ENCODE results near the gene KIF18B.

Gene KIF18B

GRCh38 chr17:44919411-44919810, 28.2 kb downstream of the KIF18B start:
- DNase-seq (ENCODE audit: low read depth in 2 of 2) = no peak

- DNase-seq (ENCODE audit: low read depth in 2 of 2) = no peak
Measured at GRCh38 chr17:44918006-44918405, 29.6 kb downstream of the KIF18B start.

- DNase-seq (ENCODE audit: low read depth in 2 of 2) = no peak
Measured at GRCh38 chr17:44917456-44917855, 30.1 kb downstream of the KIF18B start.

- no peak for DNase-seq (ENCODE audit: low read depth in 2 of 2)
Measured at GRCh38 chr17:44916781-44917241, 30.8 kb downstream of the KIF18B start.

- no peak for DNase-seq (ENCODE audit: low read depth in 2 of 2)
Measured at GRCh38 chr17:44915862-44916780, 31.5 kb downstream of the KIF18B start.

- no peak for DNase-seq (ENCODE audit: low read depth in 2 of 2)
Measured at GRCh38 chr17:44915321-44915726, 32.2 kb downstream of the KIF18B start, which contains the start of gene GFAP. GFAP (minus strand) TSS chr17:44915500; CDS start chr17:44915486, 14 bp downstream.

- DNase-seq (ENCODE audit: low read depth in 2 of 2) = no peak
Measured at GRCh38 chr17:44914698-44915271, 32.8 kb downstream of the KIF18B start.

GRCh38 chr17:44914148-44914547, 33.4 kb downstream of the KIF18B start:
- DNase-seq (ENCODE audit: low read depth in 2 of 2) = no peak

- no peak for DNase-seq (ENCODE audit: low read depth in 2 of 2)
Measured at GRCh38 chr17:44913676-44914075, 33.9 kb downstream of the KIF18B start.

- DNase-seq (ENCODE audit: low read depth in 2 of 2) = no peak
Measured at GRCh38 chr17:44912763-44913544, 34.6 kb downstream of the KIF18B start.

- peak; percentile 10 to 40 for DNase-seq (ENCODE audit: low read depth in 2 of 2)
Measured at GRCh38 chr17:44911133-44912001, 36.2 kb downstream of the KIF18B start.

GRCh38 chr17:44910231-44911106, 37.1 kb downstream of the KIF18B start:
- DNase-seq (ENCODE audit: low read depth in 2 of 2) = no peak

GRCh38 chr17:44909681-44910144, 37.9 kb downstream of the KIF18B start:
- no peak for DNase-seq (ENCODE audit: low read depth in 2 of 2)

GRCh38 chr17:44908761-44909326, 38.7 kb downstream of the KIF18B start:
- no peak for DNase-seq (ENCODE audit: low read depth in 2 of 2)

GRCh38 chr17:44907729-44908470, 39.7 kb downstream of the KIF18B start:
- no peak for DNase-seq (ENCODE audit: low read depth in 2 of 2)

GRCh38 chr17:44906763-44907728, 40.5 kb downstream of the KIF18B start:
- no peak for DNase-seq (ENCODE audit: low read depth in 2 of 2)

GRCh38 chr17:44906010-44906646, 41.4 kb downstream of the KIF18B start:
- no peak for DNase-seq (ENCODE audit: low read depth in 2 of 2)
